SH-SY5Y (cell line): ENCODE results near the gene S1PR2.

Source experiments
- GATA2 ChIP-seq: IDR thresholded peaks from 2 replicates; pipeline ENCODE4 v1.6.1; 2011; ENCODE audit warnings: mild to moderate bottlenecking, low read depth, low read length
- GATA3 ChIP-seq: IDR thresholded peaks from 2 replicates; pipeline ENCODE4 v1.6.1; 2011; ENCODE audit warnings: low read depth, mild to moderate bottlenecking, low read length, moderate library complexity

Gene S1PR2

GRCh38 chr19:10233946-10234345, 2.8 kb upstream of the S1PR2 start:
- TF ChIP-seq GATA2 (no peak), GATA3 (no peak)

DNA sequence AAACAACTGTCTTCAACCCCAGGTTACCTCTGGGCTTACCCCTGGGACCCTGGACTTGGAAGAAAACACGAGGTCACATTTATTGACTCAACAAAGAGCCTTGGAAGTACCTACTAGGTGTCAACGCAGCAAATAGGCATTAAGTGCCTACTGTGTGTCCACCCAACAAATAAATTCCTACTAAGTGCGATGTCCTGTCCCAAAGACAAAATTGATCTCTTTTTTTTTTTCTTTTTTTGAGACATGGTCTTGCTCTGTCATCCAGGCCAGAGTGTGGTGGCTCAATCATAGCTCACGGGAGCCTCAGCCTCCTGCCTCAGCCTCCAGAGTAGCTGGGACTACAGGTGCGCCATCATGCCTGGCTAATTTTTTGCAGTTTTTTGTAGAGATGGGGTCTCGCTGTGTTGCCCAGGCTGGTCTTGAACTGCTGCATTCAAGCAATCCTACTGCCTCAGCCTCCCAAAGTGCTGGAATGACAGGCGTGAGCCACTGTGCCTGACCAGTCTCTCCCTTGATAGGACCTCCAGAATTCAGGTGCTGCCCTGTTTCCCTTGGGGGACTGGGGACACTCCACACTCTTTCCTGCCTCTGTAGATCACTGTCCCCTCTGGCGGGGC, 589 bp upstream of the S1PR2 start:
- no peak for TF ChIP-seq GATA2
- TF ChIP-seq GATA3, result no peak

DNA sequence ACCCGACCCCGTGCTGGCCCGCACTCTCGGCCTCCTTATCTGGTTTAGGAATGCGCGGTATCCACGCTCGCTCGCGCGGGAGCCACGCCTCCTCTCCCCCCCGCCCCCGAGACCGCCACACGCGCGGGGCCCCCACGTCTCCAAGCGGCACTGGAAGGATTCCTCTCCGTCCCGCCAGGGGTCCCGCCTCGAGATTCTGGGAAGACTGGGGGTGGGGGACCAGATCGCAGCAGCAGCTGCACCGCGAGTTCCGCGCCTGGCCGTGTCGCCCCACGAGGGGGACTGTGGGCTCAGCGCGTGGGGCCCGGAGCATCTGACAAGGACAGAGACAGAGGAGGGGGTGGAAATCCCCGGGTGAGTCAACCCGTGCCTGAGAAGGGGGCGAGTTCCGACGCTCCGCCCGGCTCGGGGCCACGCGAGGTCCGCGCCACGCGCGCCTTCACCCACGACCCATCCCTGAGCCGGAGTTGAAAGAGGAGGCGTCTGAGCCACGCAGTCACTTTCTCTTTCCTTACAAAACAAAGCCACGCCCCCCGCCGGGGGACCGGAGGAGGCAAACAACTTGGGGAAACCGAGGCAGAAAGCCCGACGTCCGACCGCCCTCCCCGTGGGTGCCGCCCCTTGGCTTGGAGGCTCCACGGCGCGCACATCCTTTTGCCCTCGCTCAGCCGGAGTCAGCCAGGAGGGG, 814 bp downstream of the S1PR2 start:
- TF ChIP-seq GATA2 (no peak), GATA3 (no peak)

GRCh38 chr19:10228920-10229319, 2.2 kb downstream of the S1PR2 start:
- TF ChIP-seq GATA3, result no peak
- TF ChIP-seq GATA2, result no peak

- TF ChIP-seq GATA2, result no peak
- TF ChIP-seq GATA3, result no peak
These were observed 2.7 kb downstream of the S1PR2 start for GRCh38 chr19:10228393-10228792.

DNA sequence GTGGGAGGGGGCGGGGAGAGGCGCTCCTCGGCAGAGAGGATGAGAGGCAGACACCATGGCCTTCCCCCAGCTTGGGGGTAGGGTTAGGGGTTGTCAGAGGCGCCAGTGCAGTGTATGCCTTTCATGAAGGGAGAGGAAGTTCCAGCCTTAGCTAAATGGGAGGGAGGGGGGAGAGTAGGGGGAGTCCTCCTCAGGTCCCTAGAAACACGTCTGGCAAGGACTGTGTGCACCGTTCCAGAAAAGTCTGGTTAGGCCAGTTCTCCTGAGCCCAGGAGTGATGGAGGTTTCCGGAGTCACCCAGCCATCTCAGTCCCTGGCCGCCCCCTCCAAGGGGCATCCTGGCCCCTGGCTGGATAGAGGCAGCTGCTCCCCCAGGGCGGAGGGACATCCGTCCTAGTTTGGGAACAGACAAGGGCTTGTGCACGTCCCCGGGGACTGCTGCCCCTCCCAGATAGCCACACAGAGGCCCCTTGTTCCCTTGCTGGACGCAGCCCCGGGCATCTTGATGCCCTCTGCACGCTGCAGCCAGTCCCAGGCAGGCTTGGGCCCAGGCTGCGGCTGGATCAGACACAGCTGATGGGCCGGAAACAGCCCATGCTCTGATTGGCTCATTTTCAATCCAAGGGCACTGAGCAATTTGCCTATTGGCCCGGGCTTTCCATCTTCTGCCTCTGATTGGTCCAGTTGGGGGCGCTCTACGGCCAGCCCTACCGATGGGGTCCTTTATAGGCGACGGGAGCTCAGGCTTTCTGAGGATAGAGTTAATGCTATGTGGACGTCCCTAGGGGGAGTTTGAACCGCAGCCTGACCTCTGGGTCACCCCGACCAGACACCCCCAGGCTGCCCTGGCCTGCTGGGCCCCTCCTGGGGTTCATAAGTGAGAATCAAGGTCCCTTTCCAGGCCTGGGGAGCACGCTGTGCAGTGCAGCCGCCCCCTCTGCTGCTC, 3.8 kb downstream of the S1PR2 start:
- TF ChIP-seq GATA2 (no peak), GATA3 (no peak)

DNA sequence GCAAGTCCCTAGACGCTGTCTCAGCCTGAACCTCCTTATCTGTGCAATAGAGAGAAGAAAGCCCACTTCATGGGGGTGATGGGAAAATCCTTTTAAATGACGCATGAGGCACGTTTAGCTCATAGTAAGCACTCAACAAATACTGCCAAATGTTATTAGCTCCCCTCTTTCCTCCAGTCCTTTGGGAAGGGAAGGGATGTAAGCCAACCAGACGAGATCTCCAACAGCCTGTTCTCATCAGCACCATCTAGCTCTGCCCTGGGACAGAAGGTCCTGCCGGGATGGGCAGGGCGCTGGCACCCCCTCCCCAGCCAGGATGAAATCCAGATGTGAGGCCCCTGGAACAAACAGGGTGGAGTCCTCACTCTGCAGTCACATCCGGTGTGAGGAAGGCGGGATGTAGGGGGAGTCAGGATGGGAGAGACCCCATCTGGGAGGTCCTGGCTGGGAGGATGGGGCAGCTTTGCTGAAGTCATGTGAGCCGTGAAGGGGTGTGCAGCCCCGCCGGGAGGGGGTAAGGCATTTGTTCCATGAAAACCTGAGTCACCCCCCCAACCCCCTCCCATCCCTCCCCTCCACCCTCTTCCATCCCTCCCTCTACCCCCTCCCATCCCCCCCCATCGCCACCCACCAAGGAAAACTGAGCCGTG, 4.6 kb downstream of the S1PR2 start:
- TF ChIP-seq GATA2 (no peak), GATA3 (no peak)

DNA sequence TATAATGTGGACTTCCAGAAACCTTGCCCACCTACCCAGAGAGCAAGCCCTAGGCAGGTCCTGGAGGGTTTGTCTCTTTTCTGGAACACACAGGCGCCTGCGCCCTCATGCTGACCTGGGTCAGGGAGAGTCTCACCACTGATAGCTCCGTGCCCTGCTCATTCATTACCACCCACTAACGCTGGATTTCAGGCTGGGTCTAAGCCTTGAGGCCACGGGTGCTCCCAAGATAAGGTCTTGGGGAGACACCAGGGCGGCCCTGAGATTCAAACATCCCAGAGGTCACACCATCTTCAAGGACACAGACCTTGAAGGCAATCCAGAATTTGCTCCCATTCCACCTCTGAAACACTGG, 5.1 kb downstream of the S1PR2 start:
- TF ChIP-seq GATA2 (no peak), GATA3 (no peak)

- TF ChIP-seq GATA3 (no peak), GATA2 (no peak)
These were observed 6.8 kb downstream of the S1PR2 start for GRCh38 chr19:10224337-10224736.

DNA sequence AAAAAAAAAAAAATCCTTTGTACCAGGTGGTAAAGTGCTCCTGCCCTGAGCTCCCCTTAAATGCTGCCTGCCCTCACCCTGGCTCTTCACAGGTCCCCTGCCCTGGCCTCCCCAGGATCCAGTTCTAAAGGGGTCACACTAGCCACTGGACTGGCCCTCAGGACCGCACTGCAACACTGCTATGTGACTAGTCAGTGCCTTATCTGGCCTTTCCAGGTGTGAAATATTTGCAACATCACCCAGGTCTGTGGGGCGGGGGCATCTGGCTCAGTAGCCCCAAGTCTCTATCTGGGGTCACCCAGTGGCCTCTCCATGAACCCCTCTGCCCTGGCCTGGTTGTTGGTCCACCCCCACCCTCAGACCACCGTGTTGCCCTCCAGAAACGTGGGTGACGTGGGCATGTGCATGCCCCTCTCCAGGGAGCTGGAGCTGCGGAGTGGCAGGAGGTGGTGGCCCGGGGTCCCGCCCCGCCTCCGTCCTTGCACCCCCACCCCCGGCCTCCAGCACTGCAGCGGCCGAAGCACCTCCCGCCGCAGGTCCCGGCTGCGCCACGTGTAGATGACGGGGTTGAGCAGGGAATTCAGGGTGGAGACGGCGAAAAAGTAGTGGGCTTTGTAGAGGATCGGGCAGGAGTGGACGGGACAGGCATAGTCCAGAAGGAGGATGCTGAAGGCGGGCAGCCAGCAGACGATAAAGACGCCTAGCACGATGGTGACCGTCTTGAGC, 7.5 kb downstream of the S1PR2 start:
- TF ChIP-seq GATA3 (no peak), GATA2 (no peak)

DNA sequence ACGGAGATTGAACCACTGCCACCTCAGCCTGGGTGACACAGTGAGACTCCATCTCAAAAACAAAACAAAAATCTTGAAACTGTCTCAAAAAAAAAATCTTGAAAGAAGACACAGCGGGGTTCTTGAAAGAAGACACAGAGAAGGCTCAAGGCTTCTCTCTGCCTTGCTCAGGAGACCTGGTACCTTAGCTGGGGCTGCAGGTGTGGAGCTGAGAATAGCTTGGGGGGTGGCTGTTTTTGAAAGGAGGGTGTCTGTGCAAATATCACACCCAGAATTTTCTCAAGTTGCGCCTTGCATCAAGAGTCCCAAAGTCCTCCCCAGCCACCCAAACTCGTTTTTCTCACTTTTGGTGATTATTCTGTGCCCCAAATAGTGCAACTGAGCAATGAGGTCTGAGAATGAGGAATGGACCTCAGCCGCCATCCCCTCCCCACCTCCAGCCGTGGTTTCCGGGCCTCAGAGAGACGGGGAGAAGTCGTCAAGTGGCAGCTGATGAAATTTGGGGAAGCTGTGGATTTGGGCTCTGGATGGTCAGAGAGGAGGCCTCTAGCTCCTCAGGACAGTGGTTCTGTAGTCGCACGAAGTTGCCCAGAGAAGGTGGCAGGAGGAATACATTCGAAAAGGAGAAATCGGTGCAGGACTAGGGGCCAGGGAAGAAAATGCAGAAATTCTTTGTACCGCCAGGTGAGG, 8.8 kb downstream of the S1PR2 start:
- no peak for TF ChIP-seq GATA2
- no peak for TF ChIP-seq GATA3

DNA sequence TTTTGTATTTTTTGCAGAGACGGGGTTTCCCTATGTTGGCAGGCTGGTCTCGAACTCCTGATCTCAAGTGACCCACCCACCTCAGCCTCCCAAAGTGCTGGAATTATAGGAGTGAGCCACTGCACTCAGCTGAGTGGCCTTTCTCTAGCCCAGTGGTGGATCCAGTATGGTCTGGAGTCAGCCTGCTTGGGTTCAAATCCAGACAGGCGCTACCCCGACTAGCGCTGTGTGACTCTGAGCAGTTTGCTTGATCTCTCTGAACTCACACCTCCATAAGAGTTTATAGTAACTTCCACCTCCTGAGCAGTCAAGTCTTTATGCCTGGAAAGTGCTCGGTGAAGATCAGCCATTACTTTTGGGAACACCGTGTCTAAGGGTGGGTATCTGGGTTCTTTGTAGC, 10.4 kb downstream of the S1PR2 start:
- TF ChIP-seq GATA3, result no peak
- TF ChIP-seq GATA2, result no peak

- TF ChIP-seq GATA2, result no peak
- TF ChIP-seq GATA3, result no peak
These were observed 11.5 kb downstream of the S1PR2 start for GRCh38 chr19:10219678-10220077.

DNA sequence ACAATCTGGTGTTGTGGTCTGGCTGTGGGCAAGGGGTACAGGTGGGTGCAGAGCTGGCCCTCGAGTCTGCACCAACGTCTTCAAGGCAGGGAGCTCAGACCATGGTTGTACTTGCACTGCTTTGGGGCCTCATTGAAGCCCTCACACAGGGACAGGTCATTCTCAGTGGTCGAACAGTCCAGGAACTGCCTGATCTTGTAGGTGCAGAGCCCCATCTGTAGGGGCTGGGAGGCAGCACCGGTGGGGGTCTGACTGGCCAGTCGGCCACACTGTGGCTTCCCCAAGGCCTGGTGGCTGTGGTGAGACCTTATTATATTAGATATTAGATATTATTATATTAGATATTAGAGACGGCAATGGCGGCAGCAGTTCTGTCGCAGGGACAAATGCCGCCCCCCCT, 14.0 kb downstream of the S1PR2 start:
- TF ChIP-seq GATA2 (no peak), GATA3 (no peak)
